CD4-positive, alpha-beta T cell treated with Interleukin-6 for 4 hours (primary cell): ENCODE results near the gene HIP1.

Experiments
- DNase-seq: peaks from one replicate; pipeline ENCODE4 v3.0.0-alpha.2; 2020; ENCODE audit warnings: mixed read lengths

HIP1 gene

GRCh38 chr7:75669579-75669978, 69.2 kb downstream of the HIP1 start:
- no peak for DNase-seq

GRCh38 chr7:75667938-75668337, 70.8 kb downstream of the HIP1 start:
- DNase-seq: no peak

- DNase-seq: no peak
Measured at GRCh38 chr7:75663302-75663907, 75.3 kb downstream of the HIP1 start.

- DNase-seq: no peak
Measured at GRCh38 chr7:75662579-75663301, 76.0 kb downstream of the HIP1 start.

GRCh38 chr7:75660566-75661215, 78.0 kb downstream of the HIP1 start:
- DNase-seq: no peak

- no peak for DNase-seq
Measured at GRCh38 chr7:75658802-75659201, 79.9 kb downstream of the HIP1 start.

- no peak for DNase-seq
Measured at GRCh38 chr7:75658369-75658768, 80.4 kb downstream of the HIP1 start.

- DNase-seq: no peak
Measured at GRCh38 chr7:75657866-75658265, 80.9 kb downstream of the HIP1 start.

GRCh38 chr7:75656740-75657139, 82.0 kb downstream of the HIP1 start:
- no peak for DNase-seq

- no peak for DNase-seq
Measured at GRCh38 chr7:75655536-75655935, 83.2 kb downstream of the HIP1 start.

GRCh38 chr7:75654855-75655254, 83.9 kb downstream of the HIP1 start:
- DNase-seq: no peak

GRCh38 chr7:75653651-75654050, 85.1 kb downstream of the HIP1 start:
- DNase-seq: no peak

GRCh38 chr7:75652788-75653187, 86.0 kb downstream of the HIP1 start:
- no peak for DNase-seq

GRCh38 chr7:75650681-75651080, 88.1 kb downstream of the HIP1 start:
- no peak for DNase-seq

- DNase-seq: no peak
Measured at GRCh38 chr7:75650062-75650461, 88.7 kb downstream of the HIP1 start.

- DNase-seq: no peak
Measured at GRCh38 chr7:75649462-75649861, 89.3 kb downstream of the HIP1 start.

- no peak for DNase-seq
Measured at GRCh38 chr7:75647709-75648438, 90.9 kb downstream of the HIP1 start.

- no peak for DNase-seq
Measured at GRCh38 chr7:75646571-75647102, 92.1 kb downstream of the HIP1 start.

- DNase-seq: no peak
Measured at GRCh38 chr7:75645570-75645969, 93.2 kb downstream of the HIP1 start.

- no peak for DNase-seq
Measured at GRCh38 chr7:75644589-75644988, 94.2 kb downstream of the HIP1 start.

- peak; percentile 75 for DNase-seq
Measured at GRCh38 chr7:75642810-75643486, 95.8 kb downstream of the HIP1 start.

- no peak for DNase-seq
Measured at GRCh38 chr7:75640201-75640600, 98.5 kb downstream of the HIP1 start.

- DNase-seq: no peak
Measured at GRCh38 chr7:75639886-75640190, 98.9 kb downstream of the HIP1 start.
